GM18867 (cell line): ENCODE measurements around the gene COLEC12.

Experiments used
- ATAC-seq: cut with Tn5 transposase; IDR thresholded peaks from one replicate; pipeline ENCODE4 v1.9.1; 2021; ENCODE audit warnings: mild to moderate bottlenecking, moderate library complexity; ENCODE audit not compliant: unreplicated experiment

Gene COLEC12

GRCh38 chr18:392928-393573 lies 107.5 kb downstream of the COLEC12 start:
- no peak for ATAC-seq

GRCh38 chr18:390741-391478 lies 109.6 kb downstream of the COLEC12 start:
- no peak for ATAC-seq

GRCh38 chr18:389658-390357 lies 110.7 kb downstream of the COLEC12 start:
- peak; percentile 86 for ATAC-seq

DNA sequence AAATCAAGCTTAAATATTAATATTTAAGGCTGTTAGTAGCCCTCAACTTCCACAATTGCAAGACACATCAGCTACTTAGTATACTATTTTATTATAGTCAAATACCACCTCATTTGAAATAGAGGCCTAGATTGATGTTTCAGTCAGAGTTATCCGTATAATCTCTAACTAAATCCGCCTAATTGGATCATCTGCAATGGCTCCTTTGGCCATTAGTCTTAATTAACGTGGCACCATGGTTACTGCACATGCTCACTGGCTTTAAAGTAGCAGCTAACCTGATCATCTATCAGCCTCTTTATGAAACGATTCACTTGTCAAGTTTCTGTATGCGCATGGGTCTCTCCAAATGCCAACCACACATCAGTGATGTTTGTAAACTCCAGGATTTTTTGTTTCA lies 112.3 kb downstream of the COLEC12 start:
- no peak for ATAC-seq

GRCh38 chr18:386994-387393 lies 113.5 kb downstream of the COLEC12 start:
- ATAC-seq = no peak

GRCh38 chr18:384897-385296 lies 115.6 kb downstream of the COLEC12 start:
- no peak for ATAC-seq

DNA sequence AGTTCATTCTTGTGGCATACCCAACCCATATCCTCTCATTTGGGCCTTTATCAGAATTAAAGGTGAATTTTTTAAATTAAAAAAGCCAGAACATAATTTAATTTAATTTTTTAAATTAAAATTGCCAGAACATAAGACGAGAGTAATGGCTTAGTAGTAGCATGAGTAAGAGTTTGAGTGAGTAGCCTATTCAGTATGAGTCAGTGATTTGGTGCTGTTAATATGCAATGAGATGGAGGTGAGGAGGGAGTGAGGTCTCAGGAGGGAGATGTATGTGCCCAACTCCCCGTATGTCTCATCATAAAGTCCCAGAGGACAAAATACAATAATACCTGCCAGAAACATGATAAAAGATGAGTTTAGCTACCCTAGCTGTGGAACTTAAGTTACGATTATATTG lies 117.4 kb downstream of the COLEC12 start:
- no peak for ATAC-seq

GRCh38 chr18:382423-382984 lies 118.0 kb downstream of the COLEC12 start:
- ATAC-seq = no peak

- no peak for ATAC-seq
Measured at GRCh38 chr18:379681-380330, 120.7 kb downstream of the COLEC12 start.

DNA sequence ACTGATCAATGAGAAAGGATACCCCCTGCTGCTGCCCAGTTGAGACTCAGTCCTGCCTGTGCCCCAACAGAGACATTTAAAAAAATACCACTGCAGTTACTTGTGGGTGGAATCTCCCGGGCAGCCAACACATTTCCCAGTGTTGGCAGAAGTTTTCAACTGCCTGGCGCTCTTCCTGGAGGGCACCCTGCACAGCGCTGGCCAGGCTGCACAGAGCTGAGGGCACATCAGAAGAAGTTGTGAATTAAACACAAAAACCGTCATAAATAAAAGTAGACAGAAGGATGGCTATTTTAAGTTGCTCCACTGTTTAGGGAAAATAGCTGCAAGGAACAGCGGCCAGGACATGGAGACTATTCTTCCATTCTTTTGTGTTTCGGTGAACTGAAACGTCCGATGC lies 122.4 kb downstream of the COLEC12 start:
- no peak for ATAC-seq

GRCh38 chr18:377088-377487 lies 123.4 kb downstream of the COLEC12 start:
- no peak for ATAC-seq

DNA sequence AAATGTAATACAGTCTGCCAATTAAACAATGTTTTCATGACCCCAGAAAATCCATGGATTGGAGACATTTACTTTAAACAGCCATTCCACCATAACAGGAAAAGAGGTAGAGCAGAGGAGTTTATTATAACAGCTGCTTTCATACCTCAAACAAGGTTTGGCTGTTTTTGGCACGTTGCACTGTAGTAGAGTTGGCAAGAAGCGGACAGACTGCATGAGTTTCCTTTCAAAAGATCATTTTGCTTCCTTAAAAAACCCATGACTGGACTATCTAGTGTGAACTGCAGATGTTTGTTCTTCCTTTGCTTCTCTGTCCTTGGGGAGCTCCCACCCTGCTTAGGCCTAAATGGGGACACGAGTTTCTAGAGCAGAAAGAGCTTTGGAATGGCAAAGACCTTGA lies 124.2 kb downstream of the COLEC12 start:
- ATAC-seq = no peak

DNA sequence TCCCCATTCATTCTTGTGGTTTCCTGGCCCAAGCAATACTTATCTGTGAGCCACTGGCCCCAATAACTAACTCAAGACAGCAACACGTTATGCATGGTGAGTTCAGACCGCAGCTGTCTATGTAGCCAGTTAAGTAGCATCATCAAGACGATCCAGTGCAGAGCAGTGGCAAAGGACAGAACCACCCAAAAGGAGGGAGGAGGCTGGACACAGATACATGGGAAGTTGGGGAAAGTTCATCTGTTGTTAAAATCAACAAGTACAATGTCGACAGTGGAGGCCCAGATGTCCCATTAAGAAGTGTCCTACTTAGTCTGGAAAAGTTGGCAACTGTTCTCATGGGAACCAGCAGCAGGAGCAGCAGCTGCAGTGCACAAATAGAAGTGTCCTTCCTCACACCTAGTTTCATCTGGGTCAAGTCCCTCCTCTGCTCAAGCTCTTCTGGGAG lies 125.8 kb downstream of the COLEC12 start:
- ATAC-seq = no peak

- ATAC-seq = no peak
Measured at GRCh38 chr18:373780-374179, 126.7 kb downstream of the COLEC12 start.

DNA sequence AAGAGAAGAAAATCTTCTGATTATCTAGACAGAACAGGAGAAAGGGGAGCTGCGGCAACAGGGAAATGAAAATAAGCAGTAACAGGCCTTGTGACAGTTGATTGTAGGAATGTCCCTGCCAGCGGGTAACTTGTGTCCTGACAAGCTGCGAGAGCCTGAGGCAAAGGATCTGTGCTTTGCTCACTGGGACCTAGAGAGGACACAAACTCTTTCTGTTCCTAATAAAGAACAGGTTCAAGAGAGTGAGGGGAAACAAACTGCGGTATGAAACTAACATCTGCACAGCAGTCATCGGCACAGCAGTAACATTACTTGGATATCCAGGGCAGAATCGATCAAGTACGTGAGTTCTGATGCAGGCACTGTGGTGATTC lies 128.9 kb downstream of the COLEC12 start:
- no peak for ATAC-seq

GRCh38 chr18:370751-371608 lies 129.5 kb downstream of the COLEC12 start:
- ATAC-seq = no peak

DNA sequence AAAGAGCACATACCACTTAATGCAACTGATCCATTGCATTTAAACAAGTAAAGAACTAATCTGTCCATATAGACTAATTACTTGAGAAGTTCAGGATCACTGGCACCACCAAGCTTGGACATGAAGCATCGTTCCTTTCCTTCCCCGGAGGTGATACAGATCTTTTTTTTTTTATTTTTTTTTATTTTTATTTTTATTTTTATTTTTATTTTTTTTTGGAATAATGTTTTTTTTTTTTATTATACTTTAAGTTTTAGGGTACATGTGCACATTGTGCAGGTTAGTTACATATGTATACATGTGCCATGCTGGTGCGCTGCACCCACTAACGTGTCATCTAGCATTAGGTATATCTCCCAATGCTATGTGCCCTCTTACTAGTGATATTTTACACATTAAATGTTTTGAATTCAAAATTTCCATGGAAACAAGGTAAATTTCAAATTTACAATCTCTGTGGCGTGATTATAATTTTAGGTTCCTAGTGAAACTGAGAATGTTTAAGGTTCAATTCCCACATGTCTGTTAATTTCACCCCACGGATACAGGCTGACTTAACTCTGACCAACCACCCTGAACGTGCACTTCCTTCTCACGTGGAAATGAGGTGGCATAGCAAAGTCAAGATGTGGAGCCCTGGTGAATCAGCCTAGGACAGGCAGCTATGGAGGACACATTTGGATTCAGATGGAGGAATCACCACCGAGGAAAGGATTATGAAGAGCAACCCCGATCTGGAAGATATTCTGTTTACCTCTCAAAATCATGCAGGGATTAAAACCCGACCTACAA lies 131.1 kb downstream of the COLEC12 start:
- no peak for ATAC-seq

GRCh38 chr18:366466-367061 lies 133.9 kb downstream of the COLEC12 start:
- no peak for ATAC-seq

DNA sequence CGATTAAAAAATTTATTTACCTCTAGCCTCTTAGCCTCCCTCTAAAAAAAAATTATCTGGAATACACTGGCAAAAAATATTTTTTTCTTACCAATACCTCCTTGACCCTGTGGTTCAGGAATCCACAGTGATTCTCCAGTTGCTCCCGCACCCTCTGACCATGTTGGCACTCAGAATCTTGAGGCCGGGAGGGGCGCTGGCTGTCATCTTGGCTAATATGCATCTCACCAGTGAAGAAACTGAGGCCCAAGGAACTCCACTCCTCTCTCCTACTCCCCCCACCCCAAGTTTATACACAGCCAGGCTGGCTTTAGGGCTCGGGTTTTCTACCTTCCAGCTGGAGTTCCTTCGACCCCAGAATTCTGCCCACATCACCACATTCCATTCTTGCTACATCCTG lies 134.8 kb downstream of the COLEC12 start:
- no peak for ATAC-seq
